GM18520 (cell line): ENCODE measurements around the gene ANK2.

Experiments
- ATAC-seq: cut with Tn5 transposase; IDR thresholded peaks from one replicate; pipeline ENCODE4 v1.9.1; 2021; ENCODE audit not compliant: unreplicated experiment

The ANK2 gene

GRCh38 chr4:113145519-113146291 lies 96.3 kb downstream of the ANK2 start:
- no peak for ATAC-seq

GRCh38 chr4:113146876-113147358 lies 97.5 kb downstream of the ANK2 start:
- ATAC-seq = peak; percentile 57

- ATAC-seq = no peak
These were observed 98.2 kb downstream of the ANK2 start for GRCh38 chr4:113147498-113148111.

GRCh38 chr4:113148925-113149324 lies 99.5 kb downstream of the ANK2 start:
- no peak for ATAC-seq

- ATAC-seq = no peak
These were observed 104.2 kb downstream of the ANK2 start for GRCh38 chr4:113153529-113154101.

- no peak for ATAC-seq
These were observed 104.8 kb downstream of the ANK2 start for GRCh38 chr4:113154281-113154680.

GRCh38 chr4:113157086-113157857 lies 107.8 kb downstream of the ANK2 start:
- ATAC-seq = no peak

GRCh38 chr4:113159942-113160545 lies 110.6 kb downstream of the ANK2 start:
- ATAC-seq = no peak

- no peak for ATAC-seq
These were observed 111.1 kb downstream of the ANK2 start for GRCh38 chr4:113160548-113160947.

GRCh38 chr4:113162089-113162488 lies 112.6 kb downstream of the ANK2 start:
- no peak for ATAC-seq

GRCh38 chr4:113169368-113169767 lies 119.9 kb downstream of the ANK2 start:
- no peak for ATAC-seq

GRCh38 chr4:113170115-113170804 lies 120.8 kb downstream of the ANK2 start:
- no peak for ATAC-seq

- ATAC-seq = no peak
These were observed 121.5 kb downstream of the ANK2 start for GRCh38 chr4:113170805-113171468.

- ATAC-seq = no peak
These were observed 123.8 kb downstream of the ANK2 start for GRCh38 chr4:113173126-113173792.

GRCh38 chr4:113173793-113174264 lies 124.4 kb downstream of the ANK2 start:
- ATAC-seq = no peak

- no peak for ATAC-seq
These were observed 129.6 kb downstream of the ANK2 start for GRCh38 chr4:113179091-113179490.

- no peak for ATAC-seq
These were observed 130.5 kb downstream of the ANK2 start for GRCh38 chr4:113179996-113180395.

- ATAC-seq = no peak
These were observed 132.0 kb downstream of the ANK2 start for GRCh38 chr4:113181289-113182007.
